CD4-positive, alpha-beta T cell treated with Interleukin-6 for 4 hours (primary cell): ENCODE results near the gene CCL15.

Experiments
- DNase-seq: peaks from one replicate; pipeline ENCODE4 v3.0.0-alpha.2; 2020; ENCODE audit warnings: mixed read lengths

The CCL15 gene

DNA sequence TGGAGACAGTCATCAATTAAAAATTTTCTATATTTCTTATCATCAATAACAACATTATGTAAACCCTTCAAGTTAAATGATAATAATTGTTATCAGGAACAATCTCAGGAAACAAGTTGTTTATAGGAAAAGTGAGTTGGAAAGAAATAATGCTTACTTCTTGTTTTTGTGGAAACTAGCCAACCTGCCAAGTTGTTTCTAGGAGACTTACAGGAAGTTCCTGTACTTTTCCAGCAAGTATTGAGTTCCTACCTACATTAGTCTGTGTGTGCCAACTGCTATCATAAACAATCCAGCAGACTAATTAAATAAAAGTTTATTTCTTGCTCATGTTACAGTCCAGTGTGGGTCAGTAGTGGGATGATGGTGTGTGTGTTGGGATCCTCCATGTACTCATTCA lies 13.2 kb downstream of the CCL15 start:
- no peak for DNase-seq

DNA sequence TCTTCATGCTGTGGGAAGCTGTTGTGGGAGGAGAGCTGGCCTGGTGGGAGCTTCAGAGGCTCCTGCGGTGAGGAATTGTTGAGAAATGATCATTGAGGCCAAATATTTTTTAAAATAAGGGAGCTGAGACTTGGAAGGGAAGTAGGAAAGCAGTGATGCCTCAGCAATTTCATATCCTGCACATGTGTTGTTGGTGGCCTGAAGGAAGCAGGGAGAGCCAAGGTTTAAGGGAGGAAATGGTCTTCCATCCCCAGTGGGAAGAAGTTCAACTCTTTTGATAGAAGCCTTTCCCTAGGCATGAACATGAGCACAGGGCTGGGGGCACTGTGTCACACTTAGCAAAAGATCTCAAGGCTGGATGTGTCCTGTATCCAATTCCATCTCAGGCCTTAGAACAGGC lies 14.7 kb downstream of the CCL15 start, which contains the start of gene CCL14:
CCL14 (minus strand) TSS at position 87 of the 400 bp plus-strand sequence; CDS start at position 7, 80 bp downstream.
- DNase-seq = no peak

DNA sequence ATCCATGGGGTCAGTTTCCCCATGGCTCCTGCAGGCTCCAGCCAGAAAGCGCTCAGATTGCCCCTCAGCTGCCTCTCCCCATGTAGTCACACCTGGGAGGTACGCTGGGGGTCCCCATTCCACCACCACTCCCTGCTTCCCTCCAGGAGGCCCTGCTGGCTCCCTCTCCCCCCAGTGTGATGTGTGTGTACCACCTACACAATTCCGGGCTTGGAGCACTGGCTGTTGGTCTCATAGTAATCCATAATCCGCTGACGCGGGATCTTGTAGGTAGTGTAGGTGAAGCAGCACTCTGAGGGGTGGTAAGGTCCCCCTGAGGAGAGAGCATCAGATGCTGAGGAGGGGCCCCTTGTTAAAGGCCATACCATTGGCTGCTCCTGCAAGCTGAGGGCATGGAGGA lies 17.2 kb downstream of the CCL15 start:
- no peak for DNase-seq

DNA sequence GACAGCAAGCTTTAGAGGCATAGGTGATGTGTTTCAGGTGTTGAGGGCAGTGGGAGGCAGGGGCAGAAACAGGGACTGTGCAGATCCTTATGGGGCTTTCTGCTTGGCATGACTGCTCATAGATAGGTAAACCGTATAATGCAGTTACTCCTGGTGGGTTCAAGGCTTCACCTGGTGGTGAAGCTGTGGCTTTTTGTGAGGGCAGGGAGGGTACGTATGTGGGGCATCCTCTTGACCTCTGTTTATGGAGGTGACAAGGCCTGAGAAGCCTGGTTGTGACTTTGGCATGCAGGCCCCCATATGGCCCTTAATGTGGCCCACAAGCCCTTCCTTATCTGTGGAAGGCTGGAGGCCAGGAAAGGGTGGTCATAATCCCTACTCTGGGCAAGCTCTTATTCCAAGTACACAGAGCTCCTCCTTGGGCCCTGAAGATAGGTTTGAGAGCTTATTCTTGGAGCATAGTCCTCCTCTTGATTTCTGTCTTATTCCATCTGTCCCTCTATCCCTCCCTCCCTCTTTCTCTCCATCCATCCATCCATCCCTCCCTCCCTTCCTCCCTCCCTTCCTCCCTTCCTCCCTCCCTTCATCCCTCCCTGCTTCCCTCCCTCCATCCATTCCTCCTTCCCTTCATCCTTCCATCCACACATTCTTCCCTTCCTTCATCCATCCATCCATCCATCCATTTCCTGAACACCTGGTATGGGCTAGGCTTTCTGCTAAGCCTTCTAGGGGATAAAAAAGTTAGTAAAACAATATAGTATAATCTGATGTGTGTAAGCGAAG lies 18.8 kb downstream of the CCL15 start:
- no peak for DNase-seq

DNA sequence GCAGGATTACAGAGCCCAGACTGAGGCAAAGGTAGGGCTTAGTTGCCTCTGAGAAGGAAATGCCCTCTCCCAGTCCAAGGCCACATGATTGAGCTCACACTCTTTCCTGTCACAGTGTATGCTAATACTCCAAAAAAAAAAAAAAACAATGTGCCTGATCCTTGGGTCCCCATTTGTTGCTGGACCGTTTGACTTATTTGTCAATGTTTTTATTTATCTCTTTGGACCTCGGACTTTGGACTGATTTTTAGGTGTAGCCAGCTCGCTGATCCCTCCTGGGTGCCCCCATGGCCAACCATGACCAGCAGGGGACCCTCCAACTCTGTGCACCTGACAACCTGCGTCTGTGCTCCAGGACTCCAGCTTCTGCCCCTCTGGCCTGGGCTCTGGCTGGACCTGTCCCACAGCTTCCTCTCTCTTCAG lies 19.4 kb downstream of the CCL15 start:
- DNase-seq = no peak

DNA sequence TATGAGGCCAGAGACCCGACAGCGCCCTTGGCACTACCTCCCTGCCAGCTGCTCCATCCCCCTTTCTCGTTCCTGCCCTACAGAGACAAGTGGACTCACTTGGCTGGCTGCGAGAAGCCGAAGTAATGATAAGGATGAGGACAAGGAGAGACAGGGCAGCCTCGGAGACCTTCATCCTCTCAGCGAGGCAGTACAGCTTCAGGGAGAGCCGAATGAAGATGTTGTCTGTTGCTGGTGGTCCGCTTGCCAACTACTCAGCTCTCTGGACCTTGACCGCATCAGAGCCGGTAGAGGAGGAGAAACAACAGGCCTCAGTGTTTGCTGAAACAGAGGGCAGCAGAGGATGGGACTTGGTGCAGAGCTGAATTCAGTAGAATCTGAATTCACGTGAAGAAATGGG lies 20.1 kb downstream of the CCL15 start, which contains the start of gene CCL16:
CCL16 (minus strand) TSS at position 252 of the 400 bp plus-strand sequence; CDS start at position 175, 77 bp downstream.
- no peak for DNase-seq

DNA sequence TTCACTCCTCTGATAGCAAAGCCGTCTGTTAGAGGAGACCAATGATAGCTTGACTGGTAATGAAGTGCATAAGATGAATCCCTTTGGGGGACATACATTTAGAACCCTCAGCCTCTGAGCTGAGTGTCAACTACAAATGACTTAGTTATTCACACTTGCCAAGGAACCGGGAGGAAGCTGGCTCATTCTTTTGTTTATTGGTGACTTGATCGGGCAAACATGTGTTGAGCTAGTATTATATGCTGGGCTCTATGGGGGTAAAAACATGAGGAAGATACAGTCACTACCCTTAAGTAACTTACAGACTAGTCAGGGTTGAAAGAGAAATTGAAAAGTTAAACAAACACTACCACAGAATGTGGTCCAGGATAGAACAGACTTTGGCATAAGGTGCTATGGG lies 23.0 kb downstream of the CCL15 start:
- DNase-seq = no peak

DNA sequence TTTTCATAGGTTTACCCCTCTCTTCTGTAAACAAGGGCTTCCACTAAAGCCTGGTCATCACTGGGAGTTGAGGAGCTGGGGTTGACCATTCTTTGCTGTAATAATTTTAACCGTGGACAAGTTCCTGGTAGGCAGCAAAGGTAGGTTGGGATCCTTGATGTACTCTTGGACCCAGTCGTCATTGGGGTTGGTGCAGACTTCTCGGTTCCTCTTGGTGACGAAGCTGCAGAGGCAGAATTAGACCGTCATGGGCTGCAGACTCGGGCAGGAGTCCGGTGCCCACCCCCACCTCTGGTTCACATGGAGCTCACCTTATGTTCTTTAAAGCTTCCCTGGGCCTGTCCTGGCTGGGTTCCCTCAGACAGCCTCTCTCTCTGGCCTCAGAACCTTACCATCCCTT lies 23.8 kb downstream of the CCL15 start:
- no peak for DNase-seq

DNA sequence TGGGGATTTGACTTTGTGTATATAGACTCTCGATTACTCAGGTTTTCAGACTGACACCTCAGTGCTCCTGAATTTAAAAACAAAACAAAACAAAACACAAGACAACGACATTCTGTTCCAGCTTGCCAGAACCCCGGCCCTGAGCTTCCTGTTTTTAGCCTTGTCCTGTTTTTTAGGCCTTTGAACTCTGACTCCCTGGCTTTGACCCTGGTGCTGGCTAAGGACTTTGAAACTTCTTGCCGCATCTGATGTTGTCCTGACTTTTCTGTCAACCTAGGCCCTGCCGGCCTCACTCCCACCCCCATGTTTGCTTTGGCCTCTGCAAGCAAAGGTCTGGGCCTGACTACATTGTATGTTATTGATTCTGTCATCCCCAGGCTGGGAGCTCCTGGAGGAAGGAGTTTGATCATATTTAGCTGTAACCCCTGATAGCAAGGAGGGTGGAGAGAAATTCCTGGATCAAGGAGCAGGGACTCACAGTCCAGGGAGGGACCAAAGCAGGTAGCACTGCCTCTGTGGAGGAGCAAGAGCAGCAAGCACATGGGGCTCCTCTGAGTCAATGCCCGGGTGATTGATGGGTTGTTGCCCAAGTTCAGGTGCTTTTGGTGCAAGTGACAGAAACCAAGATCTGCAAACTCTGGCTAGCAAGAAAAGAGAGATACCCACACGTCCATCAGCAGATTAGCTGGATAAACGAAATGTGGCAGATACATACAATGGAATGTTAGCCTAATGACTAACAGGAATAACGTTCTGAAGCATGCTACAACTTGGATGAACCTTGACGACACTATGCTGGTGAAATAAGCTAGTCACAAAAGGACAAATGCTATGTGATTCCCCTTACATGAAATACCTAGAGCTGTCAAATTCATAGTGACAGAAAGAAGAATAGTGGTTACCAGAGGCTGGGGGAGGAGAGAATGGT lies 27.8 kb downstream of the CCL15 start:
- no peak for DNase-seq

DNA sequence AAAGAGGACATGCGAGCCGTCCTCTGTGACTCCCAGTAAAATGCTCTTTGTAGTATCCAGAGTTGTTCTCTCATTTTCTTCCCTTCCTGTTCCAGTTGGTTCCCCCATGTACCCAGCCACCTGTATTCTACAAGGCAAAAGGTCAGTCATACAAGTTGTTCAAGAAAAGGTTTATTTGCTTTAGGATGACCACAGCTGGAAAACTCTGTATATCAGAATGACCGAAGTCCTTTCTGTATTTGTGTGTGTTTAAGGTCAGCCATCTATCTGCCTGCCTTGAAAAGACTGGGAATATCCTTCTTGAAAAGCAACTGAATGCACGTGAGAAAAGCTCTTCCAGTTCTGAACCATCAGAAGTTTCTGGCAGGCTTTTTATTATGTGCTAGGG lies 28.4 kb downstream of the CCL15 start:
- DNase-seq = no peak

DNA sequence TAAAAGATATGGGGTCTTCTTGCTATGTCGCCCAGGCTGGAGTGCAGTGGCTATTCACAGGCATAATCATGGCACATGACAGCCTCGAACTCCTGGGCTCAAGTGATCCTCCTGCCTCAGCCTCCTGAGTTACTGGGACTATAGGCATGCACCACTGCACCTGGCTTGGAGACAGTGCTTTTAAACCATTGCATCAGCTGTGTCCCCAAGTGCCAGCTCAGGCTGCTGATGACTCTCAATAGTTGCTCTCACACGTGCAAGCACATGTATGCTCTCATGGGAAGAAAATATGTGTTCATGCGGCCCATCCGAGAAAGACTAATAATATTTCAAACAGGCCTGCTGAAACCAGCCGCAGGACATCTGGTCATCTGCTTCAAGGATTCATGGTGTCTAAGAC lies 28.8 kb downstream of the CCL15 start:
- DNase-seq = no peak

DNA sequence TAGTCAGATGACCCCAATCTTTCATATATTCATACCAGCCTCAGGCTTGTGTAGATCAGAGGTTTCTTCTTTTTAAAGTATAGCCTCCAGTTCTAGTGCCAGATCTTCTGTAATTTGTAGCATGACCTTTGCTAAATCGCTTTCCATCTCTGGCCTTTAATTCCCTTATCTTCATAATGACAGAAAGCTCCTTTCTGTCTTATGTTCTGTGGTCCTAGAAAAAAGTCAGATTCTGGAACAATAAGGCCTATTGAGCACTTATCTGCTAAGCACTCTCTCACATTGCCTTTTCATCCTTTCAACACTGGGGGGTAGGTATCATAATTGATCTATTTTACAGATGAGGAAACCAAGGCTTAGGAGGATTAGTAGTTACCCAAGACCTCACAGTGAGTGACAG lies 29.3 kb downstream of the CCL15 start:
- DNase-seq = no peak

DNA sequence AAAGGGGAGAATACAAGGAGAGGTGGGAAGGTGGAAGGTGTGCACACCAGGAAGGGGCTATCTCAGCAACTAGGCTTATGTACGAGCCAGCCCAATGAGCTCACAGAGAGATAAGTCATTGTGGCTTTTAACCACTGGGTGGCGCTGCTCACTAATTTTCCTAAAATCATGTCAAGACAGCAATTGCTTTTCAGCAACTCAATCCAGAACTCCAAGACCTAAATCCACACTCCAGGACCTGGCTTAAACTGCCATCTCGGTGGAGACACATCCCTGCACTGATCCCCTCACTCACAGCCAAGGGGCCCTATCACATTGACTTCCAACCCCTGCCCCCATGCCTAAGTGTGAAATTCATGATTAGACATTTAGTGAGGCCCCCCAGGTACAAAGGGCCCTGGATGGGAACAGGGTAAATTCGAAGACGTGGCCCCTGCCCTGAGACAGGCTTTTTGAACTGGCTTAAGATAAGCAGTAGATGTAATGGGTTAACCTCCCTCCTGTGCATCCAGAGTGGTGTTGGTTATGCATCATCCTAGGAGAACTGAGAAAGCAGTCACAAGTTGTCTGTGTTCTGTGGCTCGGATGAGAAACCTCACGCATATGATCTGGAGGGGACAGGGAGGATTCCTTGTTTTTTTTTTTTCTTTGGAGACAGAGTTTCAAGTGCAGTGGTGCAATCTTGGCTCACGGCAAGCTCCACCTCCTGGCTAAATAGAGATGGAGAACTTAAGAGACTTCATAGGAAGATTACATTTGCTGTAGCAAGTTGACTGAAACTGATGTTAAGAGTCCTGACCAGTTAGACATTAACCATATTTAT lies 31.6 kb downstream of the CCL15 start:
- DNase-seq = peak; percentile 70

DNA sequence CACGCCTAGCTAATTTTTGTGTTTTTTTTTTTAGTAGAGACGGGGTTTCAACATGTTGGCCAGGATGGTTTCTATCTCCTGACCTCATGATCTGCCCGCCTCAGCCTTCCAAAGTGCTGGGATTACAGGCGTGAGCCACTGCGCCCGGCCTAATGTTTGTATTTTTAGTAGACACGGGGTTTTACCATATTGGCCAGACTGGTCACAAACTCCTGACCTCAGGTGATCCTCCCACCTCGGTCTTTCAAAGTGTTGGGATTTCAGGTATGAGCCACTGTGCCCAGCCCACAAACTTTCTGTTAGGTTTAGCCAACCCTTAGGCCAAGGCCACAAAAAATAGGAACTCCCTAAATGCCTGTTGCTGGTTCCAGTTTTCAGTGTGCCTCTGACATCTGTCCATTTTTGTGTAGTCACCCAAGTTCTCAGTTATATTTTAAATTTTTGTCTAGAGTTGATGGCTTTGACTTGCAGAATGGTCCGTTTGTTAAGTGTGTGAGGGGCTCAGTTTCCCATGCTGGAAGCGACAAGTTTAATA lies 32.8 kb downstream of the CCL15 start:
- no peak for DNase-seq

DNA sequence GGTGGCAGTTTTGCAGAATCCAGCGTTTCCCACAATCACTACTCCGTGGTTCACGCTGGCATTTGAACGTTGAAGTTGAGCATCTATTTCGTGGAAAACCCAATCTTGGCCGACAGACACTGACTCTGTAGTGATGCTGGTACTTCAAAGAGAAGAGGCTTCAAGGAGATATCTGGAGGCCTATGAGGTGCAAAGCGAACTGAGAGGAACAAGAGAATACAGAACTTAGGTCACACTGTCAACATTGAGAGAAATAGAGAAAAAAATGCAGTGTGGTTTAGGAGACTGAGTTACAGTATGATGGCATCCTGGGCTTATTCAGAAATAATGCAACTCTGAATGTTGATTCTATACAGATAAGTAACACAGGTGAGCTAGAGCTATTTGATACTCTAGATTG lies 36.1 kb downstream of the CCL15 start:
- no peak for DNase-seq

DNA sequence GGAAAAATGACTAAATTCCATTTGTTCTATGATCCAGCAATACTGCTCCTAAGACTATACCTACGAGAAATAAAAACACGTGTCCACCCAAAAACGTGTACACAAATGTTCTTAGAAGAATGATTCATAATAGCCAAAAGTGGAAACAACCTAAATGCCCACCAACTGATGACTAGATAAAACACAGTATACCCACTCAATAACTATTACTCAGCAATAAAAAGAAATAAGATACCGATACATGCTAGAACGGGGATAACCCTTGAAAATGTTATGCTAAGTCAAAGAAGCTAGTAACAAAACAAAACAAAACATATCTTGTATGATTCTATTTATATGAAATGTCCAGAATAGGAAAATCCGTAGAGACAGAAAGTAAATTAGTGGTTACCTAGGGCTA lies 37.7 kb downstream of the CCL15 start:
- DNase-seq = no peak

DNA sequence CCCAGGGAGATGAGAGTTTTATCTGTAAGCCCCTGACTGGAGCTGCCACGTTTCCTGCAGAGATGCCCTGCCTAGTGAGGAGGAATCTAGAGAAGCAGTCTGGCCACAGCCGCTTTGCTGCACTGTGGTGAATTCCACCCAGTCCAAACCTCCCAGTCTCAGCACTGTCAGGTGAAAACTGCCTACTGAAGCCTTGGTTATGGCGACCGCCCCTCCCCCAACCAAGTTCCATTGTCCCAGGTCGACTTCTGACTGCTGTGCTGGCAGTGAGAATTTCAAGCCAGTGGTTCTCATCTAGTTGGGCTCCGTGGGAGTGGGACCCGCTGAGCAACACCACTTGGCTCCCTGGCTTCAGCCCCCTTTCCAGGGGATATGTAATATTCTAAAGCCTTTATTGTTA lies 47.6 kb downstream of the CCL15 start:
- no peak for DNase-seq

DNA sequence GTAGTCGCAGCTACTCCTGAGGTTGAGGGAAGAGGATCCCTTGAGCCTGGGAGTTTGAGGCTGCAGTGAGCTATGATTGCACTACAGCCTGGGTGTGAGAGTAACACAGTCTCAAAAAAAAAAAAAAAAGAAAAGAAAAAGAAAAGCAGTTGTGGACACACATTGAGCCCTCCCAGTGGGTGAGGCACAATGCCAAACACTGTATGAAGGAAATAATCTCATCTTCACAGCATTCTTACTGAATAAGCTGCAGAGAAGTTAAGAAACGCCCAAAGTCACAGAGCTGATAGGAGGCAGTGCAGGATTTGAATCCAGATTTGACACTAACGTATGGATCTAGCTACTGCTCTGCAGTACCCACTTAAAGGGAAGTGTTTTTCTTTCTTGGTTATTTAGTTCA lies 52.0 kb downstream of the CCL15 start:
- DNase-seq = no peak

DNA sequence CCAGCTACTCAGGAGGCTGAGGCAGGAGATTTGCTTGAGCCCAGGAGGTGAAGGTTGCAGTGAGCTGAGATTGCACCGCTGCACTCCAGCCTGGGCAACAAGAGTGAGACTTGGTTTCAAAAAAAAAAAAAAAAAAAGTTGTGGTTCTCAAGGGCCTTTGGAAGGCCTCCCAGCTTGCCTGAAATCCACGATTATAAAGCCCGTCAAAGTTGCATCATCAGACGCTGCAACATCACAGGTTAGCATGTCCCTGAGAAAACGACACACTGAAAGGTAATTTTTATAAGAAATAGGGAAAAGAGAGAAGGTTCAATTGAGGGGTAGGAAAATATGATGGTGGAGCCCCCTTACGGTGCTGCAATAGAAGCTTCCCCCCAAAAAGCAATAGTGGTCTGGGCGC lies 53.3 kb downstream of the CCL15 start:
- DNase-seq = no peak
